Measurements from ENCODE around the gene TOLLIP. TPM values are rescaled to one million over a fixed set of nuclear protein-coding genes. Genes with fewer than 3 reads are reported as not detected.

TOLLIP gene
- total and polyA plus RNA-seq, 12 donors = 19.0 to 53.6 (median 42.6) TPM

- Histone ChIP-seq H3K9me3 (peaks cover 0 to 5% (median 0%) of the 10 kb centered on the region in 11 donors), H3K4me1 (peaks cover 10 to 21% (median 17%) of the 10 kb centered on the region in 9 donors), H3K27me3 (peaks cover 0 to 8% (median 0%) of the 10 kb centered on the region in 7 donors), H3K4me3 (no peak overlapping the region), H3K27ac (no peak overlapping the region), H3K36me3 (no peaks in the 10 kb centered on the region)
- no peak for ATAC-seq
- WGBS, 2 donors = 93 to 95% methylated on average over 10 of the region's 10 CpGs
- no peak for DNase-seq
- no peak for TF ChIP-seq CTCF (IDR thresholded peaks at IDR 0.05)
- intact Hi-C loops (cut with DNase I) = no loop called here
Observed at GRCh38 chr11:1333860-1334259, 24.4 kb upstream of the TOLLIP start.

- Histone ChIP-seq H3K27ac (no peak overlapping the region), H3K27me3 (peaks cover 0 to 8% (median 0%) of the 10 kb centered on the region in 7 donors), H3K4me3 (no peak overlapping the region), H3K36me3 (no peaks in the 10 kb centered on the region), H3K9me3 (peaks cover 0 to 11% (median 4%) of the 10 kb centered on the region in 11 donors), H3K4me1 (peaks cover 10 to 21% (median 17%) of the 10 kb centered on the region in 9 donors)
- WGBS, 2 donors = 84 to 88% methylated on average over 10 of the region's 10 CpGs
- no peak for TF ChIP-seq CTCF (IDR thresholded peaks at IDR 0.05)
- DNase-seq = no peak
- intact Hi-C loops (cut with DNase I) = no loop called here
- no peak for ATAC-seq
Observed at GRCh38 chr11:1333091-1333772, 23.8 kb upstream of the TOLLIP start.

GRCh38 chr11:1330473-1330872 is 21.0 kb upstream of the TOLLIP start:
- WGBS, 2 donors = 86 to 91% methylated on average over 6 of the region's 6 CpGs
- Histone ChIP-seq H3K4me1 (peaks cover 3 to 6% (median 4%) of the 10 kb centered on the region in 9 donors), H3K4me3 (no peak overlapping the region), H3K9me3 (peaks cover 0 to 23% (median 11%) of the 10 kb centered on the region in 11 donors), H3K27ac (no peak overlapping the region), H3K36me3 (no peaks in the 10 kb centered on the region), H3K27me3 (peaks cover 0 to 10% (median 4%) of the 10 kb centered on the region in 7 donors)
- DNase-seq (no peak), ATAC-seq (no peak)
- TF ChIP-seq CTCF (IDR thresholded peaks at IDR 0.05) = no peak
- intact Hi-C loops (cut with DNase I) = no loop called here

- TF ChIP-seq CTCF (IDR thresholded peaks at IDR 0.05) = no peak
- 65 to 77% methylated on average over 4 of the region's 4 CpGs for WGBS, 2 donors
- Histone ChIP-seq H3K27ac (no peak overlapping the region), H3K9me3 (peaks cover 0 to 20% (median 11%) of the 10 kb centered on the region in 11 donors), H3K4me3 (no peak overlapping the region), H3K27me3 (peaks cover 0 to 15% (median 2%) of the 10 kb centered on the region in 7 donors), H3K4me1 (peaks cover 0 to 4% (median 0%) of the 10 kb centered on the region in 9 donors), H3K36me3 (no peaks in the 10 kb centered on the region)
- no peak for ATAC-seq
- no peak for DNase-seq
- intact Hi-C loops (cut with DNase I) = loop anchor here in 1 of 10 donors (10.0 kb wide), 1 partner anchor 48 kb away; no protein-coding TSS in a partner anchor
Observed at GRCh38 chr11:1327064-1327460, 17.6 kb upstream of the TOLLIP start.
